CD4-positive, alpha-beta T cell treated with Interleukin-15 for 4 hours (primary cell): ENCODE data around the gene ANKRD42.

Experiments
- DNase-seq: peaks from one replicate; pipeline ENCODE4 v3.0.0-alpha.2; 2020; ENCODE audit warnings: low spot score

Gene ANKRD42

DNA sequence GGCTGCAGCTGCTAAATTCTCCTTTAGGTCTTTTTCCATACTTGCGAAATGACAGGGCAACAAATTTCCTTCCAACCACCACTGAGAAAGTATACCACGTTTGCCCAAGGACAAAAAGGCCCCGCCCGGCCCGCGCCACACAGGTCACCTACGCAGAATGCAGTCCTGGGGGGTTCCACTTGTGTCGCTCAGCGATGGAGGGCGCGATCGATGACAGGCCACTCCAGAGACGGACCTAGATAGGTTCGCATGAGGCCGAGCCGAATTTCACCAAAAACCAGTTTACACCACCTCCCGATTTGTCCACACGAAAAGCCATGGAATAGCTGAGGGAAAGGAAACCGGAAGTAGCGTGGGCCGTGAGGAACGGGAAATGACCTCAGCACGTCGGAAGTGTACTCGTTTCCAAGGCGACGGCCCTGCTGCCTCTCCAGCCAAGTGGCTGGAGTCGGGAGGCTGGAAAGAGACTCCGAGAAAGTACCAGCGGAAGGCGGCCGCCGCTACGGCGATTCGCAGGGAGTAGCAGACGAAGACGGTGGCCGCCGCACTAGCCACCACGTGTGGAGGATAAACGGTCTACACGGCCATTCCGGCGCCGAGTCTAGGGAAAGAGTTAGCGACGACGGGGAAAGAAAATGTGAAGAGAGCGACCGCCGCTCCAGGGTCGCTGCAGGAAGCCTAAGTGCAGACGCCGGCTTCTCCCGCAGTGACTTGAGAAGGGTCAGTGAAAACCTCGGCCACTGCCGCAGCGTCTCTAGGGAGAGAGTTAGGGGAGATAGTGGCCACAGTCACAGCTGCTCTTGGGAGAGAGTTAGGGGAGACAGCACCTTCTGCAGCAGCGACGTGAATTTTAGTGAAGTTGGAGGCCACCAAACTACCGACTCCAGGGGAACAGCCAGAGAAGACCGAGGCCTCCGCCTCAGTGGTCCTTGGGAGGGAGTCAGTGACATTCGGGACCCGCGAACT lies at the start of gene ANKRD42:
TSS of gene ANKRD42 (plus strand) at position 398 of the 966 bp plus-strand sequence. CDS start 959 bp downstream, outside the sequence.
- peak; percentile 81 for DNase-seq

DNA sequence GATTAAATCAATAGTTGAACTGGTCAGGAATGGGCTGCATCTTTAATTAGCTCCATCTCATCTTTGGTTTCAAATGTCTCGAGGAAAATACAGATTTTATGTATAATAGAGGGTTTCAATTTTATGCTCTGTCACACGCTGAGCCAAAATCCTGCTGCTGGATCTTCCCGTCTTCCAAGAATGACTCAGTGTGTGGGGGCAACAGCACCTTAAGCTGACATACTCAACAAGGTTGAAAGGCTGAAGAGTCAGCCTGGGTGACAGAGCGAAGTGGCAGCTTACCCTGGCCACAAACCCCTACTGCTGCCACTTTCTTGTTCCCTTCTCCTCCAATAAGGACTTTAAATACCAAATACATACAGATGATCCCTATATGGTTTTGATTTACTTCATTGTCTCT lies 45.6 kb upstream of the ANKRD42 start:
- DNase-seq, result no peak

DNA sequence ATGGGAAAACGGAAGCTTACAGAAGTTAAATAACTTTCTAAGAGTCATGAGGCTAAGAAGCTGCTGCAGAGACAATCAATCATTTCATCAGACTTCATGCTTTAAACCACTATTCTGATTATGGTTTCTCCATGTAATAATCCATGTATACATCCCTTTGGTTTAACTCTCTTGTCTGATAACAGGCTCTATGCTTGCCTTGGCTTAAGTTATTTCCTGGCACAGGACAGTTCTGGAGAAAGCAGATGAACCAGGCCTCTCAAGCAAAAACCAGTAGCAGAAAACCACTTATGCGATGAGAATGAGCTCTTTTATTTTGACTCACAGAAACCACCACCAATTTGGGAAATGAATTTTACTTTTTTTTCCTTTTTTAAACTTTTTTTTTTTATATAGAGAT lies 43.1 kb upstream of the ANKRD42 start:
- DNase-seq, result no peak

GRCh38 chr11:83151274-83151977 lies 42.1 kb upstream of the ANKRD42 start:
- no peak for DNase-seq

DNA sequence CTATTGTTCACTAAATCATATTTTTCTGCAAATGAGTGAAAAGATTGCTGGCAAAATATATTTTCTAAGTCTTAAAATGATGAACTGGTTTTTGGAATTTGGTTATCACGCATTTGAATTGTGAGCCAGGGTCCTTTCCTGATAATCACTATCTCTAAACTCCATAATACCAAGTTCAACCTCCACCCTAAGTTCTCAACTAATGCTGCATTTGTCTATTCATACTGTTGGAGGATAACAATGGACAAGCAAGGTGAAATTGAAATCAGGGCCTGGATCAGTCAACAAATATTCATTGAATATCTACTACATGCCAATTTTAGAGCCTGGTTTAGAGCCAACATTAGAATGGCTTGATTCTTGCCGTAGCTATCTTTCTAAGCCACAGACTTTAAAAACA lies 41.2 kb upstream of the ANKRD42 start:
- DNase-seq, result no peak

DNA sequence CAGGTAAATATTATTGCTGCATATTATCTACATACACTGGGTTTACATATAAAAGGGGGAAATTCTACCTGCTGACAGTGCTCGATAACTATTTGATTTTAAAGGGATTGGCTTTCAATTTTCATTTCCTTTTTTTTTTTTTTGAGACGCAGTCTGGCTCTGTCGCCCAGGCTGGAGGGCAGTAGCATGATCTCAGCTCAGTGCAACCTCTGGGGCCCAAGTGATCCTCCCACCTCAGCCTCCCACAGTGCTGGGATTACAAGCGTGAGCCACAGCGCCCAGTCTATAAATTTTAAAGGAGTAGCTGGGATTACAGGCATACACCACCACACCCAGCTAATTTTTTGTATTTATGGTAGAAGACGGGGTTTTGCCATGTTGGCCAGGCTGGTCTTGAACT lies 39.7 kb upstream of the ANKRD42 start:
- DNase-seq, result no peak

- peak; percentile 99 for DNase-seq
Measured at GRCh38 chr11:83156144-83156995, 37.1 kb upstream of the ANKRD42 start.

DNA sequence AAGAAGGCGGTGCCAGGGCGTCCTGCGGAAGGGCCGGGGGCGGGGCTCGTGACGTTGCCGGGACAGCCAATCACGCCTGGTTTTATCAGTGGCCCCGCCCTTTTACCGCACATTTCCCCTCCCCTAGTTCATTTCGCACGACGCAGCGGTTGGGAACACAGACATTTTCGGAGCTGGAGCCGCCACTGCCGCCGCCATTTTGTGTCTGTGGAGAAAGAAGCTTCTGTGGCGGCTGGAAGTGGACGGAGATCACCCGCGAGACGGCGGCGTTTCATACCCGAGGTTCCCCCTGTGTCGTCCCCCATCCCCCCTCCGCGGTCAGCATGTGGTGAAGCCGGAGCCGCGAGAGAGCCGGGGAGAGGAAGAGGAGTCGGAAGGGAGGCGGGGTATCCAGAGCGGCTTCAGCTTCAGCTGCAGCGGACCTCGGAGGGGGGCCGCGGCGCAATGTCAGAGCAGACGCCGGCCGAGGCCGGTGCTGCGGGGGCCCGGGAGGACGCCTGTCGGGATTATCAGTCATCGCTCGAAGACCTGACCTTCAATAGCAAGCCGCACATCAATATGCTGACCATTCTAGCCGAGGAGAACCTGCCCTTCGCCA lies 36.4 kb upstream of the ANKRD42 start, which contains the start of gene PCF11:
TSS of gene PCF11 (plus strand) at position 136 of the 598 bp plus-strand sequence. CDS start at position 445, 309 bp downstream.
- DNase-seq, result no peak

DNA sequence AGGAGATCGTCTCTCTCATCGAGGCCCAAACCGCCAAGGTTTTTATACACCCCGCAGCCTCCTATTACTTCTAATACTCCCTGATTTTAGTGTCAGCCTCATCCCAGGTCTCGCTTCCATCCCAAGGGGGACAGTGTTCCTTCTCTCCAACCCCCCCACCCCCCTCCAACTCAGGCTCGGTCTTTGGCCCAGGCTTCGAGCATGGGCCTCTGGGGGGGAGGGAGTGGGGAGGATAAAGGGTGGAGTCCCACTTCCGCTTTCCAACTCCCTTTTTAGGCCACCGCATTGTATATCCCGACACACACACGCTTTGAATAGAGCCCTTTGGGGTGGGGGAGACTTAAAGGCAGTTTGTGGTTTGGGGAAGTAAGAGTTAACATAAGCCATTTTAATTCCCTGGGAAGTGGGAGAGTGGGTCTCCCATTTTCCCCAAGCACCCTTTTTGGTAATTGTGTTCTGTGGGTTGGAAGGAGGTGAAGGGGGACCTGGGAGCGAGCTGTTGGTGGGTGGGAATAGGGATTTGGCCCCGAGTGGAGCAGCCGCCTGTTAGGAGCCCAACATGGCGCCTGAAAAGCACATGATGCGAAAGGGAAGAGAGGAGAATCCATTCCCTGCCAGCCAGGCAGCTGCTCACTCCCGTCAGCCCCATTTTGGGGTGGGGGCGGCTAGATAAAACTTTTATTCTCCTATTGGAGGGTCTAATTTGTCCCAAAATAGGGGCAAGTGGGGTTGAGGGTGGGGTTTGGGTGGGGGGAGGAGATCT lies 35.7 kb upstream of the ANKRD42 start:
- peak; percentile 34 for DNase-seq

GRCh38 chr11:83158357-83158786 lies 35.1 kb upstream of the ANKRD42 start:
- peak; percentile 25 for DNase-seq

- DNase-seq, result peak; percentile 24
Measured at GRCh38 chr11:83158965-83159901, 34.3 kb upstream of the ANKRD42 start.

DNA sequence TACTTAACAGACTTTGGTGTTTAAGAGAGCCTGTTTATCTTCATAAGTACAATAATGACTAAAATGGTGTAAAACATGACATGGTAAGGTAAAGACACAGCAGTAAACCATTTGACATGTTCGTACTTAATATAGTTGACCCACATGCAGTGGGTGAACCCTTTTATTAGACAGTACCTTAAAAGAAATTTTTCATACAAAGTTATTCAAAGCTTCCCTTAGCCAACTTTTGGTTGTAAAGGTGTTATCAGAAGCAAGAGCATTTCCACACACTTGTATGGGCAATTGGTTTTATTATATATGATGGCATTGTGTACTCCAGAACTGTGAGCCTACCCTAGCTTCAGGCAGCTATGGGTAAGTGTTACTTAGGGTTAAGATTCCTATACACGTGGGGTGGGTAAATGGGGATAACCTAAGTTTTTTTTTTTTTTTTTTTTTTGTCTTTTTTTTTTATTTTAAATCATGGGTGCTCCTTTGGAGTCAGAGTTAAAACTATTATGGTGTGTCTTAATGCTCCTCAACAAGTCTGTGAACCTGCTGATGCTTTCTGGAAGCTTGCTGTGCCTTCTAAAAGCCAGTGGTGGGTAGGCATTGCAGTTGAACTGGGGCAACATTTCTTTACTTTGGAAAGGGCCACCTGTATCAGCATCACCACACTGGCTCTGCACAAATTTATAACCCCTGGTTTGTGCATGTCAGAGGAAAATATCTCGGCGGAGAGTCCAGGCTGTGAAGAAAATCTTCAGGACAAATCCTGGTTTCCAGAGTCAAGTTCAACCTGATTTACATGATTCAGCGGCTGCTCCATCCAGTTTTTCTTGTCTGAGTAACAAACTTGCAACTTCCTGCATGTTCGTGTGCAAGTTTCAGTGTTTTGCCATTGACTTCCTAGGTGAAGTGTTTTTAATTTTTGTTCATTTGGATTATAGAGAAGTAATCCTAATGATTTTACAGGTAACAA lies 33.3 kb upstream of the ANKRD42 start:
- DNase-seq, result no peak

DNA sequence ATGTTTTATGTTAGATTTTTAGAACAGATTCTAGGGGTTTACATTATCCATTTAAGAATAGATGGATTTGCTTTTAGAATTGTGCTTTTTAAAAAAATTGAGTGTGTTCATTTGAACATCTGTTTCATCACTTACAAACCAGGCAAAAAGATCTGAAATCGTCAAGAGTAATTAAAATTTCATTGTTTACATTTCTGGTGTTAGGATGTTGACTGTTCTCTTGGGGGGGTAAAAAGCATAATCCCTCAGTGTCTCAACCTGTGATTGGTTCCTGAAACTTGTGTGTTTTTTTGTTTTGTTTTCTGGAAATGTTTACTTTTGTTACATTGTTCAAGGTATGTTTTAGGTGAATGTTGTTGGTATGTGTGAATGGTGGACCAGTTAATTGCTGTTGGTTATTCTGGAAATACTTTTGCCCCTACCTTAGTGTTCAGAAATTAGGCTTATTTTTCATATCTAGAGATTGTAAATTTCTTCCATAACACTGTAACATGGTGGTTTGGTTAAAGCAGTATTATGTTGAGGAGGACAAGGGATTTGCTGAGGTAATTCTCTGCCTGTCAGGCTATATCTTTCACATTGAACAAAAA lies 31.8 kb upstream of the ANKRD42 start:
- no peak for DNase-seq

DNA sequence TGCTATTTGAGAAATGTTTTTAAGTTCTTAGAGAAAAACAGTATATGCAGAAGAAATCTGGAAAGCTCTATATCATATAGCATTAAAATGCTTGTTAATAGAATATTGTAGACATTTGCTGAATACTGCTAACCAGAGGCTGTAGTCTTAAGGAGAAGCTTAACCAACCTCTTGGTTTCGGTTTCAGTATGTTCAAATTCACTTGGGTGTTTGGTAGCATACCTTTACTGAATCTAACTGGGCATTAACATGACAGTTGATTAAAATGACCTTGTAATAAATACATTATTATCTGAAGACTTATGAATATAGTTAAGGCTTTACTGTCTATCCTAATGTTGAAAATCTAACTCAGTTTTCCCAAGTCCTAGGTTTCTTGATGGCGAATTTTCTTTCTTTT lies 31.1 kb upstream of the ANKRD42 start:
- DNase-seq, result peak; percentile 28

- DNase-seq, result no peak
Measured at GRCh38 chr11:83166193-83166866, 27.2 kb upstream of the ANKRD42 start.

GRCh38 chr11:83168756-83169155 lies 24.8 kb upstream of the ANKRD42 start:
- no peak for DNase-seq

GRCh38 chr11:83170865-83171264 lies 22.6 kb upstream of the ANKRD42 start:
- DNase-seq, result no peak
